Trophoblast cell (in vitro differentiated cells and primary cell): ENCODE measurements around the gene PDE6B.
A peak's percentile ranks its signal among the peaks of the same experiment; 100 is the strongest.

Experiments
- DNase-seq, 2 donors: peaks; one replicate each; pipeline ENCODE4 v3.0.0-alpha.2; 2016
- H2AFZ ChIP-seq: 2 replicates; pipeline ENCODE4 v1.6.1; 2013; ENCODE audit warnings: low read length, moderate library complexity, mild to moderate bottlenecking; ENCODE audit not compliant: insufficient read depth, poor library complexity
- H2AK5ac ChIP-seq: 2 replicates; pipeline ENCODE4 v1.6.1; 2013; ENCODE audit warnings: mild to moderate bottlenecking, low read length
- H2BK120ac ChIP-seq: 2 replicates; pipeline ENCODE4 v1.6.1; 2013; ENCODE audit warnings: low read length, mild to moderate bottlenecking, moderate library complexity; ENCODE audit not compliant: insufficient read depth, poor library complexity
- H2BK12ac ChIP-seq: 2 replicates; pipeline ENCODE4 v1.6.1; 2013; ENCODE audit warnings: mild to moderate bottlenecking, low read length, moderate library complexity
- H2BK5ac ChIP-seq: 2 replicates; pipeline ENCODE4 v1.6.1; 2013; ENCODE audit warnings: low read length, low read depth, moderate library complexity, mild to moderate bottlenecking; ENCODE audit not compliant: poor library complexity
- H3K14ac ChIP-seq: 2 replicates; pipeline ENCODE4 v1.6.1; 2013; ENCODE audit warnings: mild to moderate bottlenecking, low read length
- H3K18ac ChIP-seq: 2 replicates; pipeline ENCODE4 v1.6.1; 2013; ENCODE audit warnings: mild to moderate bottlenecking, low read length
- H3K23ac ChIP-seq: 2 replicates; pipeline ENCODE4 v1.6.1; 2013; ENCODE audit warnings: low read length
- H3K27ac ChIP-seq: 2 replicates; pipeline ENCODE4 v1.5.1; 2013; ENCODE audit warnings: low read depth, mild to moderate bottlenecking, inconsistent platforms, low read length, moderate library complexity
- H3K27me3 ChIP-seq: 2 replicates; pipeline ENCODE4 v1.6.1; 2013; ENCODE audit warnings: inconsistent platforms, mild to moderate bottlenecking, low read length, moderate library complexity; ENCODE audit not compliant: insufficient read depth
- H3K36me3 ChIP-seq, 2 experiments: 1 replicate in 1 of 2; 2 replicates in 1 of 2; pipeline ENCODE4 v1.6.1; 2013; ENCODE audit warnings: low read length in 2 of 2, mild to moderate bottlenecking in 2 of 2, moderate library complexity in 1 of 2; ENCODE audit not compliant: insufficient read depth in 2 of 2, control insufficient read depth in 1 of 2
- H3K4ac ChIP-seq: 2 replicates; pipeline ENCODE4 v1.6.1; 2013; ENCODE audit warnings: low read depth, mild to moderate bottlenecking, low read length, moderate library complexity
- H3K4me1 ChIP-seq, 2 experiments: 1 replicate in 1 of 2; 2 replicates in 1 of 2; pipeline ENCODE4 v1.6.1; 2013; ENCODE audit warnings: low read length in 2 of 2, mild to moderate bottlenecking in 2 of 2, moderate library complexity in 1 of 2; ENCODE audit not compliant: insufficient read depth in 2 of 2, control insufficient read depth in 1 of 2
- H3K4me2 ChIP-seq: 2 replicates; pipeline ENCODE4 v1.6.1; 2013; ENCODE audit warnings: inconsistent platforms, mild to moderate bottlenecking, low read length, moderate library complexity
- H3K4me3 ChIP-seq: 2 replicates; pipeline ENCODE4 v1.5.1; 2013; ENCODE audit warnings: mild to moderate bottlenecking, low read depth, low read length, inconsistent platforms
- H3K79me1 ChIP-seq: one replicate; pipeline ENCODE4 v1.6.1; 2013; ENCODE audit warnings: low read length
- H3K79me2 ChIP-seq: 2 replicates; pipeline ENCODE4 v1.6.1; 2013; ENCODE audit warnings: low read length, mild to moderate bottlenecking; ENCODE audit not compliant: control insufficient read depth, insufficient read depth, poor library complexity
- H3K9ac ChIP-seq: 2 replicates; pipeline ENCODE4 v1.6.1; 2013; ENCODE audit warnings: mild to moderate bottlenecking, low read length
- H3K9me3 ChIP-seq: 2 replicates; pipeline ENCODE4 v1.6.1; 2013; ENCODE audit warnings: low read depth, mild to moderate bottlenecking, control low read depth, inconsistent platforms, low read length; ENCODE audit not compliant: insufficient read depth
- H4K12ac ChIP-seq: 2 replicates; pipeline ENCODE4 v1.6.1; 2013; ENCODE audit warnings: low read depth, mild to moderate bottlenecking, low read length, moderate library complexity
- H4K8ac ChIP-seq: 2 replicates; pipeline ENCODE4 v1.6.1; 2013; ENCODE audit warnings: low read depth, mild to moderate bottlenecking, low read length, moderate library complexity
- H4K91ac ChIP-seq: one replicate; pipeline ENCODE4 v1.6.1; 2013; ENCODE audit warnings: low read depth, mild to moderate bottlenecking, low read length, moderate library complexity
- WGBS: extraction: QIAGEN DNeasy Blood & Tissue Kit; methylation state at CpG from one replicate; pipeline ENCODE4 v1.1.7; 2013; ENCODE audit warnings: missing lambda C conversion rate; ENCODE audit not compliant: insufficient read length, insufficient coverage; ENCODE audit errors: extremely low coverage; 5-methylcytosine and 5-hydroxymethylcytosine counted together

PDE6B gene

DNA sequence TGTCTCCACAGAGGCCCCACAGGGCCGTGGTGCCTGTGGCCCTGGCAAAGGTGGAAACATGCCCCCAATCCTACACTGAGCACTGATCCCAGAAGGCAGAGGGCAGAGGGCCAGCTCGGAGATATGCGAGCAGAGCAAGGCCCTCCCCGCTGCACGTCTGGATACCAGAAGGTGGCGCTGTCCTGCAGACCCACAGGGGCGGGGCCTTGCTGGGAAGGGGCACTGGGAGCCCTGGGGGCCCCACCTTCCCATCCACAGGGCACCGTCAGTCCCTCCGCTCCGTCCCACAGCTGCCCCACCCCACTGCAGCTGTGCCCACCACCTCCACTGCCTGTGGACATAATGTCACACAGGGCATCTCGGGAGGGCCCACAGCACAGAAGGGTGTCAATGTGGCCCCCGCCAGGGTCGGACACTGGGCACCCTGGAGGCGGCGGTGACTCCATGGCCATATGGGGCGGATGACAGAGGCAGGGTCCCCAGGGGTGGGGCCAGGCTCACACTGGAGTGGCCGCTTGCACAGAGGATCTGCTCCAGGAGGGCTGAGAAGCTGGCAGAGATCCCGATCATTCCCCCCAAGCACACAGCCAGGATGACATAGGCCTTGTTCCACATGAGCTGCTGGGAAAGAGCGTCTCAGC is 58.7 kb downstream of the PDE6B start:
- Histone ChIP-seq H3K79me2 (peaks cover 3% of the 10 kb centered on the region), H3K4me1 (peaks cover 25 to 36% of the 10 kb centered on the region in 2 experiments), H3K9me3 (peaks cover 2% of the 10 kb centered on the region), H2BK120ac (no peak overlapping the region), H3K14ac (no peak overlapping the region), H2BK12ac (no peak overlapping the region), H3K4me3 (no peak overlapping the region), H3K36me3 (no peaks in the 10 kb centered on the region), H3K27ac (no peak overlapping the region), H2AFZ (no peak overlapping the region), H4K12ac (no peak overlapping the region), H3K27me3 (no peaks in the 10 kb centered on the region), H3K79me1 (peaks cover 11% of the 10 kb centered on the region), H4K8ac (no peak overlapping the region), H3K4me2 (no peak overlapping the region), H3K23ac (no peak overlapping the region), H2AK5ac (no peak overlapping the region), H3K9ac (no peak overlapping the region), H4K91ac (no peak overlapping the region), H3K18ac (no peak overlapping the region), H3K4ac (no peak overlapping the region), H2BK5ac (no peak overlapping the region)
- no CpG with 5 or more reads among the region's 19 CpGs for WGBS
- peak in 1 of 2 donors; percentile 37 for DNase-seq

DNA sequence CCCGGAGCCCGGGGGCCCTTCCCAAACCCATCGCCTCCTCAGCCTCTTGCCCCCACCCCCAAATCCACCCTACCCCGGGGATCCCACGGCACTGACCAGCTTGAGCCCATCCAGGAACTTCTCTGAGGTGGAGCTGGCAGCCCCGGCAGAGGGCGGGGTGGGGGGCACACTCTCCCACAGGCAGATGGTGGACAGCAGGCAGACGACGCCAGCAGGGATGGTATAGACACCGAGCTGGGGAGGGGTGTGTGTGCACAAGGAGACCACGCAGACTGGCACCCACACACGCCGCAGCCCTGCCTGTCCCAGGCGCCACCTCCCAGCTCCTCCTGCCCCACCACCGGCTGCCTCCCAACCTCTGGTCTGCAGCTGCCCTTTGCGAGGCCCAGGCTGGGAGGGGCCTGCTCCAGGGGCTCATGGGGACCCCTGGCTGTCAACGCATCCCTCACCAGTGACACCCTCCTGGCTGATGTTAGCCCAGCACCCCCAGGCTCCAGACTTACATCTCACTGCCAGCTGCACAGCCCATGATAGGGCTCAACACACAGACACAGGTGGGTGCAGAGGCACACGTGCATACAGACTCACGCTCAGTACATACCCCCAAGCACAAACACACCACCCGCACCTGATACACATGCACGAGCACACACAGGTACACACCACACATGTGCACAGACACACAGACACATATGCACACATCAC is 59.4 kb downstream of the PDE6B start:
- no peak overlapping the region for H3K4ac ChIP-seq
- H3K4me3 ChIP-seq = no peak overlapping the region
- no peak overlapping the region for H3K18ac ChIP-seq
- H3K14ac ChIP-seq = no peak overlapping the region
- H2AK5ac ChIP-seq = no peak overlapping the region
- H4K91ac ChIP-seq = no peak overlapping the region
- peaks cover 32 to 43% of the 10 kb centered on the region in 2 experiments for H3K4me1 ChIP-seq
- no CpG with 5 or more reads among the region's 21 CpGs for WGBS
- H3K9me3 ChIP-seq = peaks cover 2% of the 10 kb centered on the region
- peaks cover 6% of the 10 kb centered on the region for H3K79me2 ChIP-seq
- no peak overlapping the region for H2AFZ ChIP-seq
- no peaks in the 10 kb centered on the region for H3K36me3 ChIP-seq
- no peak overlapping the region for H4K8ac ChIP-seq
- H3K4me2 ChIP-seq = no peak overlapping the region
- no peak overlapping the region for H2BK120ac ChIP-seq
- no peaks in the 10 kb centered on the region for H3K27me3 ChIP-seq
- no peak overlapping the region for H2BK12ac ChIP-seq
- H3K23ac ChIP-seq = no peak overlapping the region
- DNase-seq = no peak
- no peak overlapping the region for H3K27ac ChIP-seq
- no peak overlapping the region for H4K12ac ChIP-seq
- H3K79me1 ChIP-seq = peaks cover 17% of the 10 kb centered on the region
- H2BK5ac ChIP-seq = no peak overlapping the region
- H3K9ac ChIP-seq = no peak overlapping the region

DNA sequence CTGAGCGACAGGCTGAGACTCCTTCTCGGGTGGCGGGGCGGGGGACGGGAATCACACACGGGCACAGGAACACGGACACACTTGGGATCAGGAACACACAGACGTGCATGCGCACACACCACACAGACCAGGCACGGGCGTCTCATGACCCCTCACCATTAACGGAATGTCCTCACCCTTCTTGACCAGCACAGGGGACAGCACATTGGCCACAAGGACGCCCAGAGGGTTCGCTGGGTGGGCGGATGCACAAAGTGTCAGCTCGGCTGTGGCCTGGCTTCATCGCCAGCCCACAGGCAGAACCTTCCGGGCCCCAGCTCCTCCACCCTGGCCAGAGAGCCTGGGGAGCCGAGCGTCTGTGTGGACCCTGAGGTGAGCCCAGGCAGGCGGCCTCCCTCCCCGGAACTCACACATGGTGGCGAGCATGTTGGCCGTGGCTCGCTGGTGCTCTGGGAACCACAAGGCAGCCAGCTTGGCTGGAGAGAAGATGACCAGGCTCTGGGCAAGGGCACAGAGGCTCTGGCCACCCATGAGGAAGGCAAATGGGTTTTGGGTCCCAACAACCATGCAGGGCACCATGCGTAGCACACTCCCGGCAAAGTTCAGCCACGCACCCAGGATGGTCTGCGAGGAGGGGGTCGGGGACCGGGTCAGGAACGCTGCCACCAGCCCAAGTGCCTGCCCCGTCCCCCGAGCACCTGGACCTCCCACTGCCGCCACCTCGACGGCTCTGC is 60.5 kb downstream of the PDE6B start:
- WGBS = no CpG with 5 or more reads among the region's 37 CpGs

DNA sequence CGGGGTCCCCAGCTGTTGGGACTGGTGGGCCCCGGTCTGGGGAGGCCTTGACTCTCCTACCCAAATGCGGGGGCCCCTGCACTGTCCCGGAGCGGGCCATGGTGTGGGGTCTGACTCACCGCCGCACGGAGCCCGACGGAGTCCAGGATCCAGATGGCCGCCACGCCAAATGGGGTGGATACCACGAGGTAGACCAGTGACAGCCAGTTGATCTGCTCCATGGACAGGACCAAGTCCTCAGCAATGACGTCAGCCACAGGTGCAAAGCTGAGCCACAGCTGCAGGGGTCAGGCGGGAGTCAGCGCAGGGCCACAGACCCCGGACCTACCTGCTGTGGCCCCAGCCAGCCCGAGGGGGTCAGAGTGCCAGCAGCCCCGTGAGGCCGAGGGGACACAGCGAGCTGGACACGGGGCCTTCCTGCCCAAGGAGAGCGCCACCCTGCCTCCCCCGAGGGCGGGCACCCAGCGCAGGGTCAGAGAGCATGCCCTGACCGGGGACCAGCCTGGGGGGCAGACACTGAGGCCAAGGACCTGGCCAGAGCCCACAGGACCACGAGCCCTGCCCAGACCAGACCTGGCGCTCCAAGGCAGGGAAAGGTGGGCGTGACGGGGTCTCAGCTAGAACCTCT is 61.2 kb downstream of the PDE6B start:
- peaks cover 30 to 35% of the 10 kb centered on the region in 2 experiments for H3K4me1 ChIP-seq
- no peak overlapping the region for H3K9ac ChIP-seq
- H3K14ac ChIP-seq = no peak overlapping the region
- H4K12ac ChIP-seq = no peak overlapping the region
- peaks cover 6% of the 10 kb centered on the region for H3K79me2 ChIP-seq
- H3K4ac ChIP-seq = no peak overlapping the region
- no peak for DNase-seq
- H3K79me1 ChIP-seq = peaks cover 17% of the 10 kb centered on the region
- H3K9me3 ChIP-seq = peaks cover 2% of the 10 kb centered on the region
- no peak overlapping the region for H2BK120ac ChIP-seq
- no peak overlapping the region for H2AFZ ChIP-seq
- no peak overlapping the region for H3K18ac ChIP-seq
- H4K8ac ChIP-seq = no peak overlapping the region
- no peak overlapping the region for H2BK5ac ChIP-seq
- H3K36me3 ChIP-seq = no peaks in the 10 kb centered on the region
- no peak overlapping the region for H3K27ac ChIP-seq
- no peaks in the 10 kb centered on the region for H3K27me3 ChIP-seq
- H2AK5ac ChIP-seq = no peak overlapping the region
- no peak overlapping the region for H4K91ac ChIP-seq
- no peak overlapping the region for H3K4me2 ChIP-seq
- no peak overlapping the region for H3K23ac ChIP-seq
- no peak overlapping the region for H3K4me3 ChIP-seq
- WGBS = no CpG with 5 or more reads among the region's 31 CpGs
- no peak overlapping the region for H2BK12ac ChIP-seq

More for the DNA sequence above, 60.5 kb downstream of the PDE6B start:
- Histone ChIP-seq H3K79me2 (peaks cover 6% of the 10 kb centered on the region), H2AK5ac (no peak overlapping the region), H4K91ac (no peak overlapping the region), H3K27ac (no peak overlapping the region), H2BK120ac (no peak overlapping the region), H3K27me3 (no peaks in the 10 kb centered on the region), H3K4me1 (peaks cover 30 to 38% of the 10 kb centered on the region in 2 experiments), H3K79me1 (peaks cover 17% of the 10 kb centered on the region), H3K9me3 (peaks cover 2% of the 10 kb centered on the region), H2AFZ (no peak overlapping the region), H2BK5ac (no peak overlapping the region), H4K8ac (no peak overlapping the region), H3K23ac (no peak overlapping the region), H3K4me2 (no peak overlapping the region), H4K12ac (no peak overlapping the region), H3K9ac (no peak overlapping the region), H3K14ac (no peak overlapping the region), H2BK12ac (no peak overlapping the region), H3K4ac (no peak overlapping the region), H3K18ac (no peak overlapping the region), H3K36me3 (no peaks in the 10 kb centered on the region), H3K4me3 (no peak overlapping the region)
- DNase-seq = no peak
